ENCODE data around the gene DNAL1. TPM values are rescaled to one million over a fixed set of nuclear protein-coding genes. Genes with fewer than 3 reads are reported as not detected.

Gene DNAL1
- total and polyA plus RNA-seq, 10 of the 15 experiments (the other 5 are each of a cell fraction or from before 2014, with no cell fraction given), result 2.4 to 18.2 (median 7.4) TPM

DNA sequence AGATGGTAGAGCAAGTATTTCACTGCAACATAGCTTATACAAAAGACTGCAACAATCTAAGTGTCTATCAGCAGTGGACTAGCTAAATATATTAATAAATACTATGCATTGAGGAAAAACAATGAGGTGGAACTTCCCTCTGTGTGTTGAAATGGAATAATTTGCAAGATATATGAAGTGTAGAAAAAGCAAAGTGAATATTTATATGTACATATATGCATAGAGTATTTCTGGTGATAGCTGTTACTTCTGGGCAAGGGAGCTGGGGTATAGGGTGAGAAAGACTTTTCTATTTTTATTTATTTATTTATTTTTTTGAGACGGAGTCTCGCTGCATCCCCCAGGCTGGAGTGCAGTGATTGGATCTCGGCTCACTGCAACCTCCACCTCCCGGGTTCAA is 33.9 kb downstream of the DNAL1 start:
- Histone ChIP-seq H3K79me2 (ENCODE audit: control insufficient read depth, insufficient read depth, low read length) (no peaks in the 10 kb centered on the region), H4K20me1 (ENCODE audit: control insufficient read depth, insufficient read depth) (no peaks in the 10 kb centered on the region), H2AFZ (ENCODE audit: control insufficient read depth, low read depth, low read length) (no peak overlapping the region), H3K27me3 (replicated peaks in 1 of 2; ENCODE audit: control insufficient read depth in 2 of 2, insufficient read depth in 2 of 2, low read length in 1 of 2) (no peaks in the 10 kb centered on the region), H3K27ac (ENCODE audit: control insufficient read depth, insufficient read depth) (no peak overlapping the region), H3K9me3 (replicated peaks; ENCODE audit: control insufficient read depth, insufficient read depth, low read length) (no peaks in the 10 kb centered on the region), H3K4me3 (no peak overlapping the region), H3K36me3 (ENCODE audit: control insufficient read depth in 2 of 2, insufficient read depth in 2 of 2, low read length in 1 of 2) (no peaks in the 10 kb centered on the region), H3K4me1 (ENCODE audit: control insufficient read depth, insufficient read depth, low read length) (no peaks in the 10 kb centered on the region), H3K9ac (ENCODE audit: control insufficient read depth, insufficient read depth, low read length) (no peak overlapping the region), H3K4me2 (ENCODE audit: control insufficient read depth, insufficient read depth) (no peak overlapping the region)
- DNase-seq (ENCODE audit: low read depth, low spot score) (no peak), ATAC-seq (no peak), FAIRE-seq (no peak)
- ChIA-PET CTCF (no interaction called here), RAD21 (ENCODE audit: unreplicated experiment) (interaction anchor here (1.1 kb wide), 2 partner anchors 12 to 80 kb away, joined by 4 to 5 read pairs; no protein-coding TSS in a partner anchor), POLR2A (no interaction called here), SMC1A (ENCODE audit: uncharacterized antibody, unreplicated experiment) (interaction anchor here (1.2 kb wide), 1 partner anchor 9 kb away, joined by 3 read pairs; no protein-coding TSS in a partner anchor)
- in situ Hi-C loops (cut with MboI) (no loop called here), intact Hi-C loops (cut with micrococcal nuclease; ENCODE audit: unreplicated experiment) (no loop called here)
- no TSS peak for BruUV-seq (replicated peaks)
- WGBS (ENCODE audit: insufficient coverage, insufficient replicate concordance, low lambda C conversion rate, missing lambda C conversion rate), result 96% methylated on average over 3 of the region's 4 CpGs
- TF ChIP-seq, protein P1, sequence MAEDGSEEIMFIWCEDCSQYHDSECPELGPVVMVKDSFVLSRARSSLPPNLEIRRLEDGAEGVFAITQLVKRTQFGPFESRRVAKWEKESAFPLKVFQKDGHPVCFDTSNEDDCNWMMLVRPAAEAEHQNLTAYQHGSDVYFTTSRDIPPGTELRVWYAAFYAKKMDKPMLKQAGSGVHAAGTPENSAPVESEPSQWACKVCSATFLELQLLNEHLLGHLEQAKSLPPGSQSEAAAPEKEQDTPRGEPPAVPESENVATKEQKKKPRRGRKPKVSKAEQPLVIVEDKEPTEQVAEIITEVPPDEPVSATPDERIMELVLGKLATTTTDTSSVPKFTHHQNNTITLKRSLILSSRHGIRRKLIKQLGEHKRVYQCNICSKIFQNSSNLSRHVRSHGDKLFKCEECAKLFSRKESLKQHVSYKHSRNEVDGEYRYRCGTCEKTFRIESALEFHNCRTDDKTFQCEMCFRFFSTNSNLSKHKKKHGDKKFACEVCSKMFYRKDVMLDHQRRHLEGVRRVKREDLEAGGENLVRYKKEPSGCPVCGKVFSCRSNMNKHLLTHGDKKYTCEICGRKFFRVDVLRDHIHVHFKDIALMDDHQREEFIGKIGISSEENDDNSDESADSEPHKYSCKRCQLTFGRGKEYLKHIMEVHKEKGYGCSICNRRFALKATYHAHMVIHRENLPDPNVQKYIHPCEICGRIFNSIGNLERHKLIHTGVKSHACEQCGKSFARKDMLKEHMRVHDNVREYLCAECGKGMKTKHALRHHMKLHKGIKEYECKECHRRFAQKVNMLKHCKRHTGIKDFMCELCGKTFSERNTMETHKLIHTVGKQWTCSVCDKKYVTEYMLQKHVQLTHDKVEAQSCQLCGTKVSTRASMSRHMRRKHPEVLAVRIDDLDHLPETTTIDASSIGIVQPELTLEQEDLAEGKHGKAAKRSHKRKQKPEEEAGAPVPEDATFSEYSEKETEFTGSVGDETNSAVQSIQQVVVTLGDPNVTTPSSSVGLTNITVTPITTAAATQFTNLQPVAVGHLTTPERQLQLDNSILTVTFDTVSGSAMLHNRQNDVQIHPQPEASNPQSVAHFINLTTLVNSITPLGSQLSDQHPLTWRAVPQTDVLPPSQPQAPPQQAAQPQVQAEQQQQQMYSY (CRISPR knock-in tag; IDR thresholded peaks at IDR 0.05), result no peak
- TF ChIP-seq, protein P2, sequence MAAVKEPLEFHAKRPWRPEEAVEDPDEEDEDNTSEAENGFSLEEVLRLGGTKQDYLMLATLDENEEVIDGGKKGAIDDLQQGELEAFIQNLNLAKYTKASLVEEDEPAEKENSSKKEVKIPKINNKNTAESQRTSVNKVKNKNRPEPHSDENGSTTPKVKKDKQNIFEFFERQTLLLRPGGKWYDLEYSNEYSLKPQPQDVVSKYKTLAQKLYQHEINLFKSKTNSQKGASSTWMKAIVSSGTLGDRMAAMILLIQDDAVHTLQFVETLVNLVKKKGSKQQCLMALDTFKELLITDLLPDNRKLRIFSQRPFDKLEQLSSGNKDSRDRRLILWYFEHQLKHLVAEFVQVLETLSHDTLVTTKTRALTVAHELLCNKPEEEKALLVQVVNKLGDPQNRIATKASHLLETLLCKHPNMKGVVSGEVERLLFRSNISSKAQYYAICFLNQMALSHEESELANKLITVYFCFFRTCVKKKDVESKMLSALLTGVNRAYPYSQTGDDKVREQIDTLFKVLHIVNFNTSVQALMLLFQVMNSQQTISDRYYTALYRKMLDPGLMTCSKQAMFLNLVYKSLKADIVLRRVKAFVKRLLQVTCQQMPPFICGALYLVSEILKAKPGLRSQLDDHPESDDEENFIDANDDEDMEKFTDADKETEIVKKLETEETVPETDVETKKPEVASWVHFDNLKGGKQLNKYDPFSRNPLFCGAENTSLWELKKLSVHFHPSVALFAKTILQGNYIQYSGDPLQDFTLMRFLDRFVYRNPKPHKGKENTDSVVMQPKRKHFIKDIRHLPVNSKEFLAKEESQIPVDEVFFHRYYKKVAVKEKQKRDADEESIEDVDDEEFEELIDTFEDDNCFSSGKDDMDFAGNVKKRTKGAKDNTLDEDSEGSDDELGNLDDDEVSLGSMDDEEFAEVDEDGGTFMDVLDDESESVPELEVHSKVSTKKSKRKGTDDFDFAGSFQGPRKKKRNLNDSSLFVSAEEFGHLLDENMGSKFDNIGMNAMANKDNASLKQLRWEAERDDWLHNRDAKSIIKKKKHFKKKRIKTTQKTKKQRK (IDR thresholded peaks at IDR 0.05; ENCODE audit: low read depth, low read length), result no peak
- no peak for TF ChIP-seq STAT1 (conservative IDR thresholded peaks at IDR 0.05)
- TF ChIP-seq, protein P3, sequence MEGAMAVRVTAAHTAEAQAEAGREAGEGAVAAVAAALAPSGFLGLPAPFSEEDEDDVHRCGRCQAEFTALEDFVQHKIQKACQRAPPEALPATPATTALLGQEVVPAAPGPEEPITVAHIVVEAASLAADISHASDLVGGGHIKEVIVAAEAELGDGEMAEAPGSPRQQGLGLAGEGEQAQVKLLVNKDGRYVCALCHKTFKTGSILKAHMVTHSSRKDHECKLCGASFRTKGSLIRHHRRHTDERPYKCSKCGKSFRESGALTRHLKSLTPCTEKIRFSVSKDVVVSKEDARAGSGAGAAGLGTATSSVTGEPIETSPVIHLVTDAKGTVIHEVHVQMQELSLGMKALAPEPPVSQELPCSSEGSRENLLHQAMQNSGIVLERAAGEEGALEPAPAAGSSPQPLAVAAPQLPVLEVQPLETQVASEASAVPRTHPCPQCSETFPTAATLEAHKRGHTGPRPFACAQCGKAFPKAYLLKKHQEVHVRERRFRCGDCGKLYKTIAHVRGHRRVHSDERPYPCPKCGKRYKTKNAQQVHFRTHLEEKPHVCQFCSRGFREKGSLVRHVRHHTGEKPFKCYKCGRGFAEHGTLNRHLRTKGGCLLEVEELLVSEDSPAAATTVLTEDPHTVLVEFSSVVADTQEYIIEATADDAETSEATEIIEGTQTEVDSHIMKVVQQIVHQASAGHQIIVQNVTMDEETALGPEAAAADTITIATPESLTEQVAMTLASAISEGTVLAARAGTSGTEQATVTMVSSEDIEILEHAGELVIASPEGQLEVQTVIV (IDR thresholded peaks at IDR 0.05; ENCODE audit: borderline replicate concordance, partially characterized antibody), result no peak
- TF ChIP-seq, protein P4, sequence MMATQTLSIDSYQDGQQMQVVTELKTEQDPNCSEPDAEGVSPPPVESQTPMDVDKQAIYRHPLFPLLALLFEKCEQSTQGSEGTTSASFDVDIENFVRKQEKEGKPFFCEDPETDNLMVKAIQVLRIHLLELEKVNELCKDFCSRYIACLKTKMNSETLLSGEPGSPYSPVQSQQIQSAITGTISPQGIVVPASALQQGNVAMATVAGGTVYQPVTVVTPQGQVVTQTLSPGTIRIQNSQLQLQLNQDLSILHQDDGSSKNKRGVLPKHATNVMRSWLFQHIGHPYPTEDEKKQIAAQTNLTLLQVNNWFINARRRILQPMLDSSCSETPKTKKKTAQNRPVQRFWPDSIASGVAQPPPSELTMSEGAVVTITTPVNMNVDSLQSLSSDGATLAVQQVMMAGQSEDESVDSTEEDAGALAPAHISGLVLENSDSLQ (IDR thresholded peaks at IDR 0.05), result no peak
- TF ChIP-seq, protein P5, sequence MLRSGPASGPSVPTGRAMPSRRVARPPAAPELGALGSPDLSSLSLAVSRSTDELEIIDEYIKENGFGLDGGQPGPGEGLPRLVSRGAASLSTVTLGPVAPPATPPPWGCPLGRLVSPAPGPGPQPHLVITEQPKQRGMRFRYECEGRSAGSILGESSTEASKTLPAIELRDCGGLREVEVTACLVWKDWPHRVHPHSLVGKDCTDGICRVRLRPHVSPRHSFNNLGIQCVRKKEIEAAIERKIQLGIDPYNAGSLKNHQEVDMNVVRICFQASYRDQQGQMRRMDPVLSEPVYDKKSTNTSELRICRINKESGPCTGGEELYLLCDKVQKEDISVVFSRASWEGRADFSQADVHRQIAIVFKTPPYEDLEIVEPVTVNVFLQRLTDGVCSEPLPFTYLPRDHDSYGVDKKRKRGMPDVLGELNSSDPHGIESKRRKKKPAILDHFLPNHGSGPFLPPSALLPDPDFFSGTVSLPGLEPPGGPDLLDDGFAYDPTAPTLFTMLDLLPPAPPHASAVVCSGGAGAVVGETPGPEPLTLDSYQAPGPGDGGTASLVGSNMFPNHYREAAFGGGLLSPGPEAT (IDR thresholded peaks at IDR 0.05; ENCODE audit: low read depth), result no peak
- no peak for TF ChIP-seq HDGF (IDR thresholded peaks at IDR 0.05)

Data from GM12878 (cell line).